Fibroblast of lung (primary cell): Measurements from ENCODE around the gene ANO7. TPM values are rescaled to one million over a fixed set of nuclear protein-coding genes. Genes with fewer than 3 reads are reported as not detected.
A peak's percentile ranks its signal among the peaks of the same experiment; 100 is the strongest.

Experiments
- DNase-seq, 2 donors: peaks; one replicate each; pipeline versions ENCODE4 v3.0.0 to v3.0.0-alpha.2; 2010; ENCODE audit warnings: low read depth in 2 of 2
- H2AFZ ChIP-seq: 2 replicates; pipeline ENCODE4 v1.5.1; 2012; ENCODE audit warnings: low read length, control low read depth, inconsistent platforms
- H3K27ac ChIP-seq: 2 replicates; pipeline ENCODE4 v1.5.1; 2011; ENCODE audit warnings: low read length, control low read depth; ENCODE audit not compliant: insufficient read depth
- H3K27me3 ChIP-seq: 2 replicates; pipeline ENCODE4 v1.5.1; 2011; ENCODE audit warnings: mild to moderate bottlenecking, low read length; ENCODE audit not compliant: control insufficient read depth, insufficient read depth
- H3K36me3 ChIP-seq: 2 replicates; pipeline ENCODE4 v1.5.1; 2011; ENCODE audit warnings: low read length; ENCODE audit not compliant: control insufficient read depth, insufficient read depth
- H3K4me1 ChIP-seq: 2 replicates; pipeline ENCODE4 v1.5.1; 2011; ENCODE audit warnings: low read length; ENCODE audit not compliant: control insufficient read depth, insufficient read depth; ENCODE audit errors: extremely low read depth
- H3K4me2 ChIP-seq: 2 replicates; pipeline ENCODE4 v1.5.1; 2011; ENCODE audit warnings: low read length, control low read depth; ENCODE audit not compliant: insufficient read depth; ENCODE audit errors: extremely low read depth
- H3K4me3 ChIP-seq, 4 experiments: fragments of 200-600 bp in 1 of 4; sonication (generic) in 1 of 4; replicated peaks in 1 of 4; 2 replicates each; pipeline ENCODE4 v1.5.1; 2011 to 2016; ENCODE audit warnings: low read length in 4 of 4, low read depth in 3 of 4, mild to moderate bottlenecking in 3 of 4, control low read depth in 2 of 4, inconsistent platforms in 1 of 4, mixed read lengths in 1 of 4; ENCODE audit not compliant: insufficient read depth in 1 of 4; ENCODE audit errors: control extremely low read depth in 1 of 4
- H3K79me2 ChIP-seq: 2 replicates; pipeline ENCODE4 v1.5.1; 2012; ENCODE audit warnings: mild to moderate bottlenecking, low read length, inconsistent platforms; ENCODE audit not compliant: control insufficient read depth, insufficient read depth
- H3K9ac ChIP-seq: 2 replicates; pipeline ENCODE4 v1.5.1; 2011; ENCODE audit warnings: mild to moderate bottlenecking, low read length, control low read depth; ENCODE audit not compliant: insufficient read depth
- H3K9me3 ChIP-seq: 2 replicates; pipeline ENCODE4 v1.5.1; 2012; ENCODE audit warnings: low read depth, low read length; ENCODE audit not compliant: control insufficient read depth, insufficient read depth
- H4K20me1 ChIP-seq: 2 replicates; pipeline ENCODE4 v1.5.1; 2011; ENCODE audit warnings: low read length; ENCODE audit not compliant: control insufficient read depth, insufficient read depth; ENCODE audit errors: extremely low read depth
- EZH2 ChIP-seq: IDR thresholded peaks from 2 replicates; pipeline ENCODE4 v1.5.1; 2012; ENCODE audit warnings: low read length, control low read depth, mild to moderate bottlenecking; ENCODE audit errors: missing control alignments
- polyA plus RNA-seq, 2 donors: library from polyadenylated mRNA; depleted of rRNA in 1 of 2; stranded (reverse) in 1 of 2; unstranded in 1 of 2; fragments of >200 nt; gene quantifications; 2 replicates each; pipeline ENCODE4 v1.2.1, GENCODE V29; 2011 to 2012; ENCODE audit warnings: missing spikeins in 1 of 2
- total RNA-seq: library from RNA; depleted of rRNA; stranded (reverse); fragments of >200 nt; gene quantifications from 2 replicates; pipeline ENCODE4 v1.2.1, GENCODE V29; 2014
- TF ChIP-seq, protein P1 (sequence below), 2 donors: IDR thresholded peaks in 1 of 2; conservative IDR thresholded peaks in 1 of 2; 1 replicate in 1 of 2; 2 replicates in 1 of 2; pipeline ENCODE4 v1.5.1; 2011 to 2012; ENCODE audit warnings: low read length in 2 of 2, control low read depth in 1 of 2, inconsistent platforms in 1 of 2, low read depth in 1 of 2, mild to moderate bottlenecking in 1 of 2

ANO7 gene
- total and polyA plus RNA-seq, 2 donors (not counting 1 experiment from before 2014, with no cell fraction given), result 0.50 TPM

DNA sequence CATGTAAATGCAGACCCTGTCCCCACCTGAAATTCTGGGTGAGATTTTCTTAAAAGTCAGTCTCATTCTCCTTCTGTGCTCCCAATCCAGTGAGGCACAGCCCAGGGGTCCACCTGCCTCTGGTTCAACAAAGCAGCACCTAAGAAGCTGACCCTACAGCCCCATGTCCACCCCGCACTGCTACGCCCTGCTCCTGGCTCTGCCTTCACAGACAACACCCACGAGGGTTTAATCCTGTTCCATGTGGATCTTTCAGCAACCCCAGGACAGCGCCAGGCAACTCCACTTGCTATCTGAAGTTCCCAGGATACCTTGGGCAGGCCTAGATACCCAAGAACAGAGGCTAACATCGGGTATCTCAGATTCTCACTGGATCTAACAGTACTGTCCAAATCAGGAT, 82.1 kb downstream of the ANO7 start:
- H3K9me3 ChIP-seq, result no peaks in the 10 kb centered on the region
- peaks cover 9% of the 10 kb centered on the region for H3K4me1 ChIP-seq
- no peak overlapping the region for H2AFZ ChIP-seq
- H3K27ac ChIP-seq, result peak overlapping the region; percentile 7
- H3K4me3 ChIP-seq, result peak overlapping the region; percentile 55 to 98 (median 72)
- H4K20me1 ChIP-seq, result peaks cover 13% of the 10 kb centered on the region
- DNase-seq, result no peak
- H3K79me2 ChIP-seq, result peaks cover 88% of the 10 kb centered on the region
- H3K27me3 ChIP-seq, result no peaks in the 10 kb centered on the region
- H3K36me3 ChIP-seq, result peaks cover 24% of the 10 kb centered on the region
- H3K4me2 ChIP-seq, result peak overlapping the region; percentile 88
- no peak overlapping the region for H3K9ac ChIP-seq
- TF ChIP-seq, protein P1, sequence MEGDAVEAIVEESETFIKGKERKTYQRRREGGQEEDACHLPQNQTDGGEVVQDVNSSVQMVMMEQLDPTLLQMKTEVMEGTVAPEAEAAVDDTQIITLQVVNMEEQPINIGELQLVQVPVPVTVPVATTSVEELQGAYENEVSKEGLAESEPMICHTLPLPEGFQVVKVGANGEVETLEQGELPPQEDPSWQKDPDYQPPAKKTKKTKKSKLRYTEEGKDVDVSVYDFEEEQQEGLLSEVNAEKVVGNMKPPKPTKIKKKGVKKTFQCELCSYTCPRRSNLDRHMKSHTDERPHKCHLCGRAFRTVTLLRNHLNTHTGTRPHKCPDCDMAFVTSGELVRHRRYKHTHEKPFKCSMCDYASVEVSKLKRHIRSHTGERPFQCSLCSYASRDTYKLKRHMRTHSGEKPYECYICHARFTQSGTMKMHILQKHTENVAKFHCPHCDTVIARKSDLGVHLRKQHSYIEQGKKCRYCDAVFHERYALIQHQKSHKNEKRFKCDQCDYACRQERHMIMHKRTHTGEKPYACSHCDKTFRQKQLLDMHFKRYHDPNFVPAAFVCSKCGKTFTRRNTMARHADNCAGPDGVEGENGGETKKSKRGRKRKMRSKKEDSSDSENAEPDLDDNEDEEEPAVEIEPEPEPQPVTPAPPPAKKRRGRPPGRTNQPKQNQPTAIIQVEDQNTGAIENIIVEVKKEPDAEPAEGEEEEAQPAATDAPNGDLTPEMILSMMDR (conservative IDR thresholded peaks at IDR 0.05 in 1 of 2, IDR thresholded peaks at IDR 0.05 in 1 of 2; ENCODE audit: low read depth in 1 of 2, low read length in 2 of 2), result no peak
- no peak for TF ChIP-seq EZH2

DNA sequence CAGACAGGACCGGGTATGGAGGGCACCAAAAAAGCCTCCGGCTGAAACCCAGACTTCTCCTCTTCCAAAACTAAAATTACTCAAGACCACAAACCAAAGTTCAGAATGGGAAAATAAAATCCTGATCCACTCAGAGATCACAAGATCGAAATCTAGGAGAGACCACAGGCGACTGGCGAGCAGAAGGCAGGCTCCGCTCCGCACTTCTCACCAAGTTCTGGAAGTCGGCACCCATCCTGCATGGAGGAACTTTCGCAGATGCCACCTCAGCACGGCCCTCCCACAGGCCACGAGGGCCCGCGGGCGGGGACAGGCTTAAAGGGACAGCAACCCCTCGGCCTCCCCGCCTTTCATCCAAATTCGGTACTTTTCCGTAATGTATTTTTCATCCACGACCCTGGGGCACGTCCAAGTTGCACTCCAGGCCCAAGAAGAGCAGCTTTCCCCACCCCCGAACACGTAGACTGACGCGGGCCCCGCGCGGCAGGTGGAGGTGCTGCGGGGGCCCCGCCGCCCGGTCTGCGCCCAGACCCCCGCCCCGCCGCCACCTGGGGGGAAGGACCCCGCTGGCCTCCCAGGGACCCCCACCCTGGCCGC, 83.3 kb downstream of the ANO7 start:
- no peak overlapping the region for H3K4me2 ChIP-seq
- H3K79me2 ChIP-seq, result peaks cover 86% of the 10 kb centered on the region
- H3K27ac ChIP-seq, result peak overlapping the region; percentile 83
- H2AFZ ChIP-seq, result no peak overlapping the region
- no peaks in the 10 kb centered on the region for H3K9me3 ChIP-seq
- no peak for TF ChIP-seq EZH2
- TF ChIP-seq, protein P1 (conservative IDR thresholded peaks at IDR 0.05 in 1 of 2, IDR thresholded peaks at IDR 0.05 in 1 of 2; ENCODE audit: low read depth in 1 of 2, low read length in 2 of 2), result no peak
- DNase-seq, result peak; percentile 82 to 86
- peak overlapping the region; percentile 92 for H3K9ac ChIP-seq
- H4K20me1 ChIP-seq, result peaks cover 13% of the 10 kb centered on the region
- H3K4me1 ChIP-seq, result peaks cover 9% of the 10 kb centered on the region
- peaks cover 16% of the 10 kb centered on the region for H3K36me3 ChIP-seq
- H3K27me3 ChIP-seq, result no peaks in the 10 kb centered on the region
- H3K4me3 ChIP-seq, result peak overlapping the region; percentile 55 to 98 (median 72)

DNA sequence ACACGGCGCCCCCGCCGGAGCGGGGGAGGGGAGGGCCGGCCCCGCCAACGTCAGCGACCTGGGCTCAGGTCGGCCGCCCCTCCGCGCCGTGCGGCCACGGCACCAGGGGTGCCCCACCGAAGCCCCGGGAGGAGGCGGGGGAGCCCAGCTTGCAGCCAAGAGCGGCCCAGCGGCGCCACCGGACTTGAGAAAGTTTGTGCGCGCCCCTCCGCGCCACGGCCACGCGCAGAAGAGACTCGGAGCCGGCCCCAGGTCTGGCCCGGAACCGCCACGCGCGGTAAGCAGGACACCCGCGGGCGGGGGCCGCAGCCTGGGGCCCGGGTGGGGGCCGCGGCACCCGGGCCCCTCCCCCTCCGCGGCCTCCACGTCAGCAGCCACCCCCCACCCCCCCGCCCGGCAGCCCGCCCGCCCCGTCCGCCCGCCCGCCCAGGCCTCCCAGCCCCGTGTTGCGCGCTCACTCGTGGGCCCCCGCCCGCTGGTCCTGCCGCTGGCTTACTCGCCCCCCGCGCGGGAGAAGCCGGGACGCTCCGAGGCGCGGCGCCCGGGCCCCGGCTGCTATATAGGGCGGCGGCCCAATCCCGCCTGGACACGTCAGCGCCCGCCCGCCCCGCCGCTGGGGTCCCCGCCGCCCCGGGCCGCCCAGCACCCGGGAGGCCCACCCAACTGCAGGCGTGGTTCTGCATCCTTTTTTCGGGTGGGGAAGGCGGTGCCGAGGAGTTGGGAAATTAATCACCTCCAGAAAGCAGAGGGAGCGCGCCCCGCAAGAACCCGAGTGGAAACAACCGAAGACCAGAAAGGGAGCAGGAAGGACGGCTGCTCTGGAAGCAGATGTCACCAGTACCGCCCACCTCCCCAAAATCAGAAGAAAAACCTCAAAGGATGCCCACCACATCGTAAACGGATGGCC, 84.1 kb downstream of the ANO7 start:
- Histone ChIP-seq H3K9ac (peak overlapping the region; percentile 92), H3K9me3 (no peaks in the 10 kb centered on the region), H3K27ac (peak overlapping the region; percentile 83), H3K36me3 (peaks cover 10% of the 10 kb centered on the region), H3K4me2 (peak overlapping the region; percentile 67), H2AFZ (no peak overlapping the region), H3K4me3 (peak overlapping the region; percentile 55 to 80 (median 62)), H4K20me1 (peaks cover 11% of the 10 kb centered on the region), H3K27me3 (no peaks in the 10 kb centered on the region), H3K79me2 (peaks cover 78% of the 10 kb centered on the region), H3K4me1 (peaks cover 9% of the 10 kb centered on the region)
- peak; percentile 65 to 66 for DNase-seq
- TF ChIP-seq EZH2, result no peak
- TF ChIP-seq, protein P1 (conservative IDR thresholded peaks at IDR 0.05 in 1 of 2, IDR thresholded peaks at IDR 0.05 in 1 of 2; ENCODE audit: low read depth in 1 of 2, low read length in 2 of 2), result no peak
